SK-N-SH (cell line): Measurements from ENCODE around the gene ISYNA1. TPM values are rescaled to one million over a fixed set of nuclear protein-coding genes. Genes with fewer than 3 reads are reported as not detected.

Experiments used
- CTCF ChIA-PET: fragments of 300-600, 350-600 bp; formaldehyde crosslinking; extraction: SDS; loops from one replicate; lab custom pipeline; 2021; lab: Yijun Ruan, JAX
- POLR2A ChIA-PET: fragments of 350-600 bp; sonication (Branson Sonifier 250); formaldehyde crosslinking; extraction: SDS; loops from one replicate; lab custom pipeline; 2020; ENCODE audit warnings: antibody characterized with exemption, inconsistent platforms; lab: Yijun Ruan, JAX
- DNase-seq: peaks from one replicate; pipeline ENCODE4 v3.0.0; 2012
- H2AFZ ChIP-seq: fragments of 200-600 bp; sonication (generic); 2 replicates; pipeline ENCODE4 v1.8.1; 2016; ENCODE audit warnings: antibody characterized with exemption, mild to moderate bottlenecking, low read depth
- H3F3A ChIP-seq: fragments of 200-600 bp; sonication (generic); replicated peaks from 2 replicates; pipeline ENCODE3; 2016; ENCODE audit warnings: antibody characterized with exemption, mild to moderate bottlenecking; ENCODE audit not compliant: insufficient read depth
- H3K27ac ChIP-seq, 2 experiments: fragments of 200-500 bp in 1 of 2; fragments of 200-600 bp in 1 of 2; sonication (Bioruptor generic) in 1 of 2; sonication (generic), shearing (Covaris generic) in 1 of 2; 2 replicates each; pipeline versions ENCODE4 v1.5.1 to v1.6.1; 2014 to 2016; ENCODE audit warnings: low read depth in 2 of 2, inconsistent platforms in 1 of 2, low read length in 1 of 2, mild to moderate bottlenecking in 1 of 2, mixed read lengths in 1 of 2
- H3K27me3 ChIP-seq: fragments of 200-600 bp; sonication (generic), shearing (Covaris generic); 2 replicates; pipeline ENCODE4 v1.6.1; 2016; ENCODE audit warnings: mixed run types; ENCODE audit not compliant: insufficient read depth
- H3K36me3 ChIP-seq, 2 experiments: fragments of 200-500 bp in 1 of 2; fragments of 200-600 bp in 1 of 2; sonication (Bioruptor generic) in 1 of 2; sonication (generic) in 1 of 2; replicated peaks in 1 of 2; 2 replicates each; pipeline versions ENCODE3 to v1.5.1; 2014 to 2016; ENCODE audit warnings: low read length in 1 of 2, mild to moderate bottlenecking in 1 of 2; ENCODE audit not compliant: insufficient read depth in 2 of 2, control insufficient read depth in 1 of 2
- H3K4me1 ChIP-seq, 2 experiments: fragments of 200-500 bp in 1 of 2; fragments of 200-600 bp in 1 of 2; sonication (Bioruptor generic) in 1 of 2; sonication (generic), shearing (Covaris generic) in 1 of 2; 2 replicates each; pipeline versions ENCODE4 v1.5.1 to v1.6.1; 2014 to 2016; ENCODE audit warnings: low read depth in 1 of 2, low read length in 1 of 2, mixed run types in 1 of 2; ENCODE audit not compliant: insufficient read depth in 2 of 2, control insufficient read depth in 1 of 2
- H3K4me2 ChIP-seq: fragments of 200-600 bp; sonication (generic), shearing (Covaris generic); 2 replicates; pipeline ENCODE4 v1.6.1; 2017; ENCODE audit warnings: mixed run types
- H3K4me3 ChIP-seq, 2 experiments: fragments of 200-500 bp in 1 of 2; fragments of 200-600 bp in 1 of 2; sonication (Bioruptor generic) in 1 of 2; sonication (generic), shearing (Covaris generic) in 1 of 2; 2 replicates each; pipeline versions ENCODE4 v1.5.1 to v1.8.1; 2014 to 2016; ENCODE audit warnings: low read depth in 2 of 2, inconsistent platforms in 1 of 2, low read length in 1 of 2, mild to moderate bottlenecking in 1 of 2, mixed read lengths in 1 of 2, moderate library complexity in 1 of 2
- H3K79me2 ChIP-seq: fragments of 200-600 bp; sonication (generic); 2 replicates; pipeline ENCODE4 v1.8.1; 2017; ENCODE audit warnings: mild to moderate bottlenecking; ENCODE audit not compliant: insufficient read depth
- H3K9ac ChIP-seq: fragments of 200-600 bp; sonication (generic); 2 replicates; pipeline ENCODE4 v1.6.1; 2017; ENCODE audit warnings: mixed run types
- H3K9me2 ChIP-seq: fragments of 200-600 bp; sonication (generic); 2 replicates; pipeline ENCODE4 v1.6.1; 2017; ENCODE audit warnings: mixed run types
- H3K9me3 ChIP-seq: fragments of 200-600 bp; sonication (generic); 2 replicates; pipeline ENCODE4 v1.6.1; 2017; ENCODE audit warnings: mixed run types, mild to moderate bottlenecking, moderate library complexity
- H4K20me1 ChIP-seq: fragments of 200-600 bp; sonication (generic); 2 replicates; pipeline ENCODE4 v1.6.1; 2017; ENCODE audit warnings: mild to moderate bottlenecking, mixed run types; ENCODE audit not compliant: insufficient read depth
- CHD2 ChIP-seq: fragments of 150-350 bp; IDR thresholded peaks from 2 replicates; pipeline ENCODE4 v1.6.1; 2018; ENCODE audit warnings: low read length; ENCODE audit not compliant: partially characterized antibody
- EP300 ChIP-seq, 2 experiments: IDR thresholded peaks; 2 replicates each; pipeline versions ENCODE4 v1.4.0 to v1.6.1; 2012; ENCODE audit warnings: borderline replicate concordance in 1 of 2, low read depth in 1 of 2, low read length in 1 of 2
- EZH2phosphoT487 ChIP-seq: fragments of 200-600 bp; sonication (generic); IDR thresholded peaks from 2 replicates; pipeline ENCODE4 v1.6.1; 2017; ENCODE audit warnings: low read depth, mixed run types, mild to moderate bottlenecking, antibody characterized with exemption, moderate library complexity, borderline replicate concordance
- GABPA ChIP-seq: IDR thresholded peaks from 2 replicates; pipeline ENCODE4 v1.4.0; 2012; ENCODE audit warnings: low read depth, mild to moderate bottlenecking
- IRF3 ChIP-seq: fragments of 150-350 bp; IDR thresholded peaks from 2 replicates; pipeline ENCODE4 v1.6.1; 2016; ENCODE audit warnings: mild to moderate bottlenecking, low read depth, low read length
- JUND ChIP-seq: IDR thresholded peaks from 2 replicates; pipeline ENCODE4 v1.4.0; 2012
- MEF2A ChIP-seq: IDR thresholded peaks from 2 replicates; pipeline ENCODE4 v1.4.0; 2012; ENCODE audit warnings: low read depth, borderline replicate concordance
- NFIC ChIP-seq: IDR thresholded peaks from 2 replicates; pipeline ENCODE4 v1.4.0; 2012; ENCODE audit warnings: borderline replicate concordance
- NRF1 ChIP-seq: IDR thresholded peaks from 2 replicates; pipeline ENCODE4 v1.6.1; 2012; ENCODE audit warnings: low read depth, mild to moderate bottlenecking, low read length
- PBX3 ChIP-seq: IDR thresholded peaks from 2 replicates; pipeline ENCODE4; 2012
- REST ChIP-seq: IDR thresholded peaks from 2 replicates; pipeline ENCODE4 v1.6.1; 2012; ENCODE audit warnings: mild to moderate bottlenecking, low read depth, low read length, moderate library complexity
- RFX5 ChIP-seq: IDR thresholded peaks from 2 replicates; pipeline ENCODE4 v1.6.1; 2012; ENCODE audit warnings: mild to moderate bottlenecking, improper control_type of control experiment, low read length
- RXRA ChIP-seq: IDR thresholded peaks from 2 replicates; pipeline ENCODE4 v1.4.0; 2012; ENCODE audit warnings: low read depth, mild to moderate bottlenecking, borderline replicate concordance
- SIN3A ChIP-seq: IDR thresholded peaks from 2 replicates; pipeline ENCODE4 v1.6.1; 2012; ENCODE audit warnings: low read depth, mild to moderate bottlenecking, low read length, moderate library complexity, borderline replicate concordance
- SMC3 ChIP-seq: IDR thresholded peaks from 2 replicates; pipeline ENCODE4 v1.6.1; 2012; ENCODE audit warnings: low read depth, low read length, improper control_type of control experiment
- TAF1 ChIP-seq: IDR thresholded peaks from 2 replicates; pipeline ENCODE4 v1.6.1; 2012; ENCODE audit warnings: low read depth, mild to moderate bottlenecking, low read length, moderate library complexity, borderline replicate concordance
- TCF12 ChIP-seq: IDR thresholded peaks from 2 replicates; pipeline ENCODE4 v1.4.0; 2012
- USF2 ChIP-seq: fragments of 150-350 bp; IDR thresholded peaks from 2 replicates; pipeline ENCODE4 v1.6.1; 2017; ENCODE audit warnings: antibody characterized with exemption, low read length, low read depth, borderline replicate concordance
- YY1 ChIP-seq: IDR thresholded peaks from 2 replicates; pipeline ENCODE4 v1.4.0; 2012; ENCODE audit warnings: low read depth, mild to moderate bottlenecking
- WGBS: methylation state at CpG from one replicate; pipeline ENCODE4 v1.1.6; 2017; ENCODE audit warnings: low lambda C conversion rate; 5-methylcytosine and 5-hydroxymethylcytosine counted together
- polyA plus RNA-seq, 3 experiments: library from polyadenylated mRNA; depleted of rRNA; stranded (reverse); fragments of >200 nt; gene quantifications; 2 replicates each; pipeline ENCODE4 v1.2.3, GENCODE V29; 2012
- TF ChIP-seq, protein P1 (sequence below): IDR thresholded peaks from 2 replicates; pipeline ENCODE4 v1.4.0; 2012; ENCODE audit warnings: low read depth

Gene ISYNA1
- polyA plus RNA-seq, 1 of the 3 experiments (the other 2 are of a cell fraction), result 48.0 TPM

DNA sequence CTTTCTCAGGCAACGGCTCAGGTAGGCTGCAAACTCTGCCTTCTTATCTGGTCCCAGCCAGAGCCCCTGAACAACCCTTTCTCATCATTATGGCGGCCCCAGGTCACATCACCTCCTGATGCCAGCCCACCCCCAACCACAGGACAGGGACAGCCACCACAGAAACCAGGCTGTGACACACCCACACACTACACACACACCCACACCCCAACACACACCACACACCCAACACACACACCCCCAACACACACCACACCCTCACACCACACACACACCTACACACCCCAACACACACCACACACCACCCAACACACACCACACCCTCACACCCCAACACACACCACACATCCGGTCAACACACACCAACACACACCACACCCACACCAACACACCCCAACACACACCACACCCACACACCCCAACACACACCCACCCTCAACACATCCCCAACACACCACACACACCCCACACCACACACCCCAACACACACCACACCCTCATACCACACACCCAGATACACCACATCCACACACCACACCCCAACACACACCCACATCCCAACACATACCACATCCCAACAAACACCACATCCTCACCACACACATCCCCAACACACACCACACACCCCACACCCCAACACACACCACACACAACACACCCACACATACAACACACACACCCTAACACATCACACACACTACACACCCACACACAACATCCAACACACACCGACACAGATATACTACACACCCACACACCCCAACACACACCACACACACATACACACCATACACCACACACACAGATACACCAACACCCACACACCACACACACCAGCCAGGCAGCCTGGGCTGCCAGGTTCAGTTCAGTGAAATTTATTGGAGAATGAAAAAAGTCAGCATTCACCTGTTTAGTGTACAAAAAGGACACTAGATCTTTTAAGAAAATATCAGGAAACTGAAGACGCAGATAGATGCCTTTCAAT, 4.2 kb upstream of the ISYNA1 start:
- H3K27ac ChIP-seq, result no peak overlapping the region
- H3K79me2 ChIP-seq, result no peaks in the 10 kb centered on the region
- no peaks in the 10 kb centered on the region for H3K9me2 ChIP-seq
- H3K9ac ChIP-seq, result no peak overlapping the region
- H3K36me3 ChIP-seq, result peaks cover 3 to 18% of the 10 kb centered on the region in 2 experiments
- ChIA-PET POLR2A (no interaction called here), CTCF (interaction anchor here (1.0 to 13.5 kb wide), 4 partner anchors 9 to 23 kb away, joined by 3 to 215 read pairs (median 19); no protein-coding TSS in a partner anchor)
- H3K9me3 ChIP-seq, result no peaks in the 10 kb centered on the region
- no peak for DNase-seq
- no peak for TF ChIP-seq TAF1
- TF ChIP-seq EZH2phosphoT487, result no peak
- TF ChIP-seq, protein P1, sequence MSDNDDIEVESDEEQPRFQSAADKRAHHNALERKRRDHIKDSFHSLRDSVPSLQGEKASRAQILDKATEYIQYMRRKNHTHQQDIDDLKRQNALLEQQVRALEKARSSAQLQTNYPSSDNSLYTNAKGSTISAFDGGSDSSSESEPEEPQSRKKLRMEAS, result no peak
- TF ChIP-seq SIN3A, result no peak
- TF ChIP-seq SMC3, result no peak
- TF ChIP-seq IRF3, result no peak
- no peak for TF ChIP-seq JUND
- no peak for TF ChIP-seq RXRA
- no peak for TF ChIP-seq PBX3
- TF ChIP-seq REST, result no peak
- TF ChIP-seq EP300 (IDR thresholded peaks at IDR 0.05; ENCODE audit: borderline replicate concordance in 1 of 2, low read depth in 1 of 2, low read length in 1 of 2), result no peak
- TF ChIP-seq YY1, result no peak
- no peak for TF ChIP-seq GABPA
- no peak for TF ChIP-seq RFX5
- TF ChIP-seq TCF12, result no peak
- no peak for TF ChIP-seq MEF2A
- no peak for TF ChIP-seq NRF1
- no peak for TF ChIP-seq USF2
- TF ChIP-seq NFIC, result no peak
- no peak for TF ChIP-seq CHD2
- no peak overlapping the region for H3K4me2 ChIP-seq
- no peak overlapping the region for H3K4me3 ChIP-seq
- WGBS, result 89% methylated on average over 5 of the region's 5 CpGs
- no peaks in the 10 kb centered on the region for H4K20me1 ChIP-seq
- peaks cover 0 to 6% of the 10 kb centered on the region in 2 experiments; a peak in 2 of 4 replicates for H3K4me1 ChIP-seq
- peaks cover 16% of the 10 kb centered on the region for H3F3A ChIP-seq
- no peaks in the 10 kb centered on the region for H3K27me3 ChIP-seq
- H2AFZ ChIP-seq, result no peak overlapping the region
